Amniotic stem cell (primary cell): ENCODE data around the gene SNX9.

Experiments used
- DNase-seq: peaks from one replicate; lab custom pipeline; 2025; lab: John Stamatoyannopoulos, UW

SNX9 gene

GRCh38 chr6:157804448-157805327 is 18.4 kb upstream of the SNX9 start:
- DNase-seq, result no peak

- no peak for DNase-seq
Measured at GRCh38 chr6:157806131-157806855, 16.8 kb upstream of the SNX9 start.

- no peak for DNase-seq
Measured at GRCh38 chr6:157806856-157807215, 16.2 kb upstream of the SNX9 start.

GRCh38 chr6:157808405-157808950 is 14.6 kb upstream of the SNX9 start:
- DNase-seq, result no peak

GRCh38 chr6:157809613-157810012 is 13.4 kb upstream of the SNX9 start:
- DNase-seq, result no peak

- no peak for DNase-seq
Measured at GRCh38 chr6:157811137-157811475, 11.9 kb upstream of the SNX9 start.

- no peak for DNase-seq
Measured at GRCh38 chr6:157811476-157812173, 11.4 kb upstream of the SNX9 start.

- no peak for DNase-seq
Measured at GRCh38 chr6:157812425-157813171, 10.4 kb upstream of the SNX9 start.

- DNase-seq, result no peak
Measured at GRCh38 chr6:157813191-157813590, 9.9 kb upstream of the SNX9 start.

GRCh38 chr6:157813750-157814455 is 9.1 kb upstream of the SNX9 start:
- peak; percentile 27 for DNase-seq

GRCh38 chr6:157814883-157815282 is 8.2 kb upstream of the SNX9 start:
- no peak for DNase-seq

GRCh38 chr6:157821342-157822033 is 1.6 kb upstream of the SNX9 start:
- DNase-seq, result no peak

GRCh38 chr6:157822245-157823000 is 623 bp upstream of the SNX9 start:
- DNase-seq, result no peak

GRCh38 chr6:157823528-157824370 is 703 bp downstream of the SNX9 start:
- peak; percentile 52 for DNase-seq

- DNase-seq, result no peak
Measured at GRCh38 chr6:157825243-157825904, 2.3 kb downstream of the SNX9 start.

- DNase-seq, result no peak
Measured at GRCh38 chr6:157830354-157831017, 7.4 kb downstream of the SNX9 start.

- no peak for DNase-seq
Measured at GRCh38 chr6:157831018-157831369, 7.9 kb downstream of the SNX9 start.
